Measurements from ENCODE around the gene GAB2.

GAB2 gene

GRCh38 chr11:78426845-78427244 lies 9.2 kb upstream of the GAB2 start:
- no peak for DNase-seq

GRCh38 chr11:78425399-78426070 lies 7.9 kb upstream of the GAB2 start:
- no peak for DNase-seq

- no peak for DNase-seq
Measured at GRCh38 chr11:78424334-78425270, 7.0 kb upstream of the GAB2 start.

- no peak for DNase-seq
Measured at GRCh38 chr11:78423241-78423640, 5.6 kb upstream of the GAB2 start.

GRCh38 chr11:78420796-78421209 lies 3.2 kb upstream of the GAB2 start:
- peak; percentile 64 for DNase-seq

GRCh38 chr11:78420255-78420764 lies 2.7 kb upstream of the GAB2 start:
- DNase-seq = peak; percentile 85

- DNase-seq = peak; percentile 91
Measured at GRCh38 chr11:78419327-78419726, 1.7 kb upstream of the GAB2 start.

GRCh38 chr11:78418584-78419211 lies 1.1 kb upstream of the GAB2 start:
- DNase-seq = no peak

- peak; percentile 83 for DNase-seq
Measured at GRCh38 chr11:78417888-78418583, 416 bp upstream of the GAB2 start.

GRCh38 chr11:78416285-78417174 lies 1.1 kb downstream of the GAB2 start:
- peak; percentile 90 for DNase-seq

GRCh38 chr11:78415338-78415737 lies 2.3 kb downstream of the GAB2 start:
- DNase-seq = no peak

- DNase-seq = peak; percentile 29
Measured at GRCh38 chr11:78414321-78415051, 3.1 kb downstream of the GAB2 start.

GRCh38 chr11:78408619-78409018 lies 9.0 kb downstream of the GAB2 start:
- DNase-seq = no peak

- DNase-seq = peak; percentile 32
Measured at GRCh38 chr11:78406568-78407196, 10.9 kb downstream of the GAB2 start.

GRCh38 chr11:78405805-78406204 lies 11.8 kb downstream of the GAB2 start:
- DNase-seq = no peak

GRCh38 chr11:78403781-78404180 lies 13.8 kb downstream of the GAB2 start:
- no peak for DNase-seq

GRCh38 chr11:78402847-78403246 lies 14.8 kb downstream of the GAB2 start:
- DNase-seq = no peak

GRCh38 chr11:78400702-78401101 lies 16.9 kb downstream of the GAB2 start:
- DNase-seq = no peak

- DNase-seq = no peak
Measured at GRCh38 chr11:78400116-78400515, 17.5 kb downstream of the GAB2 start.

GRCh38 chr11:78399136-78399535 lies 18.5 kb downstream of the GAB2 start:
- no peak for DNase-seq
